HuH-7 (cell line): ENCODE measurements around the gene YJU2.
"Not testable (repeated sequence)": the region's sequence is repeated elsewhere in the genome, so short reads cannot be mapped to it uniquely, and the experiment has no call there.

ENCODE experiments used
- DNase-seq: peaks from one replicate; pipeline ENCODE4 v3.0.0; 2011; ENCODE audit warnings: low spot score

YJU2 gene

GRCh38 chr19:4246767-4247593 is at the start of gene YJU2:
YJU2 (plus strand) TSS chr19:4247080; CDS start chr19:4247147, 67 bp downstream.
- peak; percentile 95 for DNase-seq

GRCh38 chr19:4197228-4197624 is 49.7 kb upstream of the YJU2 start:
- no peak for DNase-seq

GRCh38 chr19:4197625-4198466 is 49.0 kb upstream of the YJU2 start:
- DNase-seq, result no peak

GRCh38 chr19:4198467-4199126 is 48.3 kb upstream of the YJU2 start:
- no peak for DNase-seq

GRCh38 chr19:4199699-4200293 is 47.1 kb upstream of the YJU2 start:
- peak; percentile 75 for DNase-seq

GRCh38 chr19:4200940-4201542 is 45.8 kb upstream of the YJU2 start:
- no peak for DNase-seq

GRCh38 chr19:4201798-4202197 is 45.1 kb upstream of the YJU2 start:
- DNase-seq, result no peak

- no peak for DNase-seq
Observed at GRCh38 chr19:4206818-4207484, 39.9 kb upstream of the YJU2 start.

GRCh38 chr19:4208385-4209094 is 38.3 kb upstream of the YJU2 start:
- DNase-seq, result peak; percentile 70

- DNase-seq, result no peak
Observed at GRCh38 chr19:4210166-4210731, 36.6 kb upstream of the YJU2 start.

GRCh38 chr19:4213116-4213515 is 33.8 kb upstream of the YJU2 start:
- no peak for DNase-seq

GRCh38 chr19:4215807-4216206 is 31.1 kb upstream of the YJU2 start:
- DNase-seq, result no peak

- no peak for DNase-seq
Observed at GRCh38 chr19:4216846-4217245, 30.0 kb upstream of the YJU2 start.

- DNase-seq, result no peak
Observed at GRCh38 chr19:4217429-4218264, 29.2 kb upstream of the YJU2 start.

- DNase-seq, result not testable (repeated sequence)
Observed at GRCh38 chr19:4218523-4218922, 28.4 kb upstream of the YJU2 start.

GRCh38 chr19:4220188-4220587 is 26.7 kb upstream of the YJU2 start:
- DNase-seq, result no peak

GRCh38 chr19:4224470-4224869 is 22.4 kb upstream of the YJU2 start:
- no peak for DNase-seq

- DNase-seq, result no peak
Observed at GRCh38 chr19:4225885-4226284, 21.0 kb upstream of the YJU2 start.

- no peak for DNase-seq
Observed at GRCh38 chr19:4227771-4228170, 19.1 kb upstream of the YJU2 start.
